SU-DHL-6 (cell line): Measurements from ENCODE around the gene CRYAA.

Source experiments
- EZH2phosphoT487 ChIP-seq: fragments of 200-600 bp; sonication (generic), shearing (Covaris generic); conservative IDR thresholded peaks from 2 replicates; pipeline ENCODE4 v1.6.1; 2018; ENCODE audit warnings: mild to moderate bottlenecking, antibody characterized with exemption, low read length, moderate library complexity, mixed read lengths
- TF ChIP-seq, protein P1 (sequence below): fragments of 200-600 bp; sonication (generic); IDR thresholded peaks from one replicate; pipeline ENCODE4 v1.5.1; 2017; ENCODE audit warnings: antibody characterized with exemption, mild to moderate bottlenecking, low read length, moderate library complexity; ENCODE audit not compliant: insufficient read depth, poor library complexity, severe bottlenecking

DNA sequence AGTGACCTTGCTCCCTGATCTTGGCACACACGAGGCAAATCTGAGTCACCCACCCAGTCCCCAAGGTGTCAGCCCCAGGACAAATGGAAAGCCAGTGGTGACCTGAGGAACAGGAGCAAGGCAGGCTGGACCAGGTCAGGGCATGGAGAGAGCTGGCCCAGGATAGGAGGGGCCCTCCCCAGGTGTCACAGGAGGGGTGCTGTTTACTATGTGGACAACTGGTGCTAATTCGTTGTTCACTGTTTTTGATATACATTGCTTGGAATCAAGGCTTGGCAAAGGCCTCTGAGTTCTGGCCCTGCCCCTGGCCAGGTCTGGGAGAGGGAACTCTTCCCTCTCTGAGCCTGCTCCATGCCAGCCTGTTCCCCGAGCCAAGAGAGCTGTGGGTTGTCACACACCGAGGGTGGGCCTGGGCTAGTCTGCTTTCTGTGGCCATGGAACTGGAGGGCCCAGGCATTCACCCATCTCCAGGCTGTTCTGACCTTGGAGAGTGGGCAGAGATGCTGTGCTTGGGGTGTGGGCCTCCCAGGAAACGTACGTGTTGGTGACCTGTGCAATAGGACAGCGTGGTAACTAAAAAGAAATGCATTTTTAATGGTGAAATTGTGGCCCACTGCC, 41.8 kb downstream of the CRYAA start:
- TF ChIP-seq, protein P1, sequence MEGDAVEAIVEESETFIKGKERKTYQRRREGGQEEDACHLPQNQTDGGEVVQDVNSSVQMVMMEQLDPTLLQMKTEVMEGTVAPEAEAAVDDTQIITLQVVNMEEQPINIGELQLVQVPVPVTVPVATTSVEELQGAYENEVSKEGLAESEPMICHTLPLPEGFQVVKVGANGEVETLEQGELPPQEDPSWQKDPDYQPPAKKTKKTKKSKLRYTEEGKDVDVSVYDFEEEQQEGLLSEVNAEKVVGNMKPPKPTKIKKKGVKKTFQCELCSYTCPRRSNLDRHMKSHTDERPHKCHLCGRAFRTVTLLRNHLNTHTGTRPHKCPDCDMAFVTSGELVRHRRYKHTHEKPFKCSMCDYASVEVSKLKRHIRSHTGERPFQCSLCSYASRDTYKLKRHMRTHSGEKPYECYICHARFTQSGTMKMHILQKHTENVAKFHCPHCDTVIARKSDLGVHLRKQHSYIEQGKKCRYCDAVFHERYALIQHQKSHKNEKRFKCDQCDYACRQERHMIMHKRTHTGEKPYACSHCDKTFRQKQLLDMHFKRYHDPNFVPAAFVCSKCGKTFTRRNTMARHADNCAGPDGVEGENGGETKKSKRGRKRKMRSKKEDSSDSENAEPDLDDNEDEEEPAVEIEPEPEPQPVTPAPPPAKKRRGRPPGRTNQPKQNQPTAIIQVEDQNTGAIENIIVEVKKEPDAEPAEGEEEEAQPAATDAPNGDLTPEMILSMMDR, result no peak
- TF ChIP-seq EZH2phosphoT487, result no peak
